Fibroblast of lung (primary cell): ENCODE results near the gene GALNT2. TPM values are rescaled to one million over a fixed set of nuclear protein-coding genes. Genes with fewer than 3 reads are reported as not detected.

Source experiments
- DNase-seq, 2 donors: peaks; one replicate each; pipeline versions ENCODE4 v3.0.0 to v3.0.0-alpha.2; 2010; ENCODE audit warnings: low read depth in 2 of 2
- H2AFZ ChIP-seq: 2 replicates; pipeline ENCODE4 v1.5.1; 2012; ENCODE audit warnings: low read length, control low read depth, inconsistent platforms
- H3K27ac ChIP-seq: 2 replicates; pipeline ENCODE4 v1.5.1; 2011; ENCODE audit warnings: low read length, control low read depth; ENCODE audit not compliant: insufficient read depth
- H3K27me3 ChIP-seq: 2 replicates; pipeline ENCODE4 v1.5.1; 2011; ENCODE audit warnings: mild to moderate bottlenecking, low read length; ENCODE audit not compliant: control insufficient read depth, insufficient read depth
- H3K36me3 ChIP-seq: 2 replicates; pipeline ENCODE4 v1.5.1; 2011; ENCODE audit warnings: low read length; ENCODE audit not compliant: control insufficient read depth, insufficient read depth
- H3K4me1 ChIP-seq: 2 replicates; pipeline ENCODE4 v1.5.1; 2011; ENCODE audit warnings: low read length; ENCODE audit not compliant: control insufficient read depth, insufficient read depth; ENCODE audit errors: extremely low read depth
- H3K4me2 ChIP-seq: 2 replicates; pipeline ENCODE4 v1.5.1; 2011; ENCODE audit warnings: low read length, control low read depth; ENCODE audit not compliant: insufficient read depth; ENCODE audit errors: extremely low read depth
- H3K4me3 ChIP-seq, 4 experiments: fragments of 200-600 bp in 1 of 4; sonication (generic) in 1 of 4; replicated peaks in 1 of 4; 2 replicates each; pipeline ENCODE4 v1.5.1; 2011 to 2016; ENCODE audit warnings: low read length in 4 of 4, low read depth in 3 of 4, mild to moderate bottlenecking in 3 of 4, control low read depth in 2 of 4, inconsistent platforms in 1 of 4, mixed read lengths in 1 of 4; ENCODE audit not compliant: insufficient read depth in 1 of 4; ENCODE audit errors: control extremely low read depth in 1 of 4
- H3K79me2 ChIP-seq: 2 replicates; pipeline ENCODE4 v1.5.1; 2012; ENCODE audit warnings: mild to moderate bottlenecking, low read length, inconsistent platforms; ENCODE audit not compliant: control insufficient read depth, insufficient read depth
- H3K9ac ChIP-seq: 2 replicates; pipeline ENCODE4 v1.5.1; 2011; ENCODE audit warnings: mild to moderate bottlenecking, low read length, control low read depth; ENCODE audit not compliant: insufficient read depth
- H3K9me3 ChIP-seq: 2 replicates; pipeline ENCODE4 v1.5.1; 2012; ENCODE audit warnings: low read depth, low read length; ENCODE audit not compliant: control insufficient read depth, insufficient read depth
- H4K20me1 ChIP-seq: 2 replicates; pipeline ENCODE4 v1.5.1; 2011; ENCODE audit warnings: low read length; ENCODE audit not compliant: control insufficient read depth, insufficient read depth; ENCODE audit errors: extremely low read depth
- EZH2 ChIP-seq: IDR thresholded peaks from 2 replicates; pipeline ENCODE4 v1.5.1; 2012; ENCODE audit warnings: low read length, control low read depth, mild to moderate bottlenecking; ENCODE audit errors: missing control alignments
- polyA plus RNA-seq, 2 donors: library from polyadenylated mRNA; depleted of rRNA in 1 of 2; stranded (reverse) in 1 of 2; unstranded in 1 of 2; fragments of >200 nt; gene quantifications; 2 replicates each; pipeline ENCODE4 v1.2.1, GENCODE V29; 2011 to 2012; ENCODE audit warnings: missing spikeins in 1 of 2
- total RNA-seq: library from RNA; depleted of rRNA; stranded (reverse); fragments of >200 nt; gene quantifications from 2 replicates; pipeline ENCODE4 v1.2.1, GENCODE V29; 2014
- TF ChIP-seq, protein P1 (sequence below), 2 donors: IDR thresholded peaks in 1 of 2; conservative IDR thresholded peaks in 1 of 2; 1 replicate in 1 of 2; 2 replicates in 1 of 2; pipeline ENCODE4 v1.5.1; 2011 to 2012; ENCODE audit warnings: low read length in 2 of 2, control low read depth in 1 of 2, inconsistent platforms in 1 of 2, low read depth in 1 of 2, mild to moderate bottlenecking in 1 of 2

Gene GALNT2
- total and polyA plus RNA-seq, 2 donors (not counting 1 experiment from before 2014, with no cell fraction given) = 106 to 115 TPM

DNA sequence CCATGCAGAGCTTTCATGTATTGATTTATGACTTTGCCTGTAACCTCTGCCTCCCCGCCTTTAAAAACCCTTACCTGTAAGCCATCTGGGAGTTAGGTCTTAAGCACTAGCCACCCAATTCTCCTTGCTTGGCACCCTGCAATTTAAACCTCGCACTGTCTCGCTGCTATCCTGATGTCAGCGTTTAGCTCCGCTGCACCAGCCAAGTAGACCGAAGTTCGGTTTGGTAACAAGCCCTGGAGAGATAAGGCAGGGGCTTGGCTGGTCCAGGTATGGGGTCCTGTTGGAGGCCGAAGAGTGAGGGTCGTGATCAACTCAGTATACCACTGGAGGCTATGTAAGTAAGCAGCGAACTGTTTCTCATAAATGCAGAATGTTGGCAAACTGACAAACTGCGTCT, 64.4 kb downstream of the GALNT2 start:
- H3K4me2 ChIP-seq = no peak overlapping the region
- H3K4me3 ChIP-seq = no peak overlapping the region
- H3K36me3 ChIP-seq = no peaks in the 10 kb centered on the region
- H3K27ac ChIP-seq = no peak overlapping the region
- no peak overlapping the region for H3K9ac ChIP-seq
- no peaks in the 10 kb centered on the region for H4K20me1 ChIP-seq
- no peak overlapping the region for H2AFZ ChIP-seq
- no peaks in the 10 kb centered on the region for H3K9me3 ChIP-seq
- H3K27me3 ChIP-seq = no peaks in the 10 kb centered on the region
- no peak for DNase-seq
- H3K79me2 ChIP-seq = peaks cover 37% of the 10 kb centered on the region
- no peak for TF ChIP-seq EZH2
- TF ChIP-seq, protein P1, sequence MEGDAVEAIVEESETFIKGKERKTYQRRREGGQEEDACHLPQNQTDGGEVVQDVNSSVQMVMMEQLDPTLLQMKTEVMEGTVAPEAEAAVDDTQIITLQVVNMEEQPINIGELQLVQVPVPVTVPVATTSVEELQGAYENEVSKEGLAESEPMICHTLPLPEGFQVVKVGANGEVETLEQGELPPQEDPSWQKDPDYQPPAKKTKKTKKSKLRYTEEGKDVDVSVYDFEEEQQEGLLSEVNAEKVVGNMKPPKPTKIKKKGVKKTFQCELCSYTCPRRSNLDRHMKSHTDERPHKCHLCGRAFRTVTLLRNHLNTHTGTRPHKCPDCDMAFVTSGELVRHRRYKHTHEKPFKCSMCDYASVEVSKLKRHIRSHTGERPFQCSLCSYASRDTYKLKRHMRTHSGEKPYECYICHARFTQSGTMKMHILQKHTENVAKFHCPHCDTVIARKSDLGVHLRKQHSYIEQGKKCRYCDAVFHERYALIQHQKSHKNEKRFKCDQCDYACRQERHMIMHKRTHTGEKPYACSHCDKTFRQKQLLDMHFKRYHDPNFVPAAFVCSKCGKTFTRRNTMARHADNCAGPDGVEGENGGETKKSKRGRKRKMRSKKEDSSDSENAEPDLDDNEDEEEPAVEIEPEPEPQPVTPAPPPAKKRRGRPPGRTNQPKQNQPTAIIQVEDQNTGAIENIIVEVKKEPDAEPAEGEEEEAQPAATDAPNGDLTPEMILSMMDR (conservative IDR thresholded peaks at IDR 0.05 in 1 of 2, IDR thresholded peaks at IDR 0.05 in 1 of 2; ENCODE audit: low read depth in 1 of 2, low read length in 2 of 2) = no peak
- H3K4me1 ChIP-seq = peaks cover 4% of the 10 kb centered on the region

DNA sequence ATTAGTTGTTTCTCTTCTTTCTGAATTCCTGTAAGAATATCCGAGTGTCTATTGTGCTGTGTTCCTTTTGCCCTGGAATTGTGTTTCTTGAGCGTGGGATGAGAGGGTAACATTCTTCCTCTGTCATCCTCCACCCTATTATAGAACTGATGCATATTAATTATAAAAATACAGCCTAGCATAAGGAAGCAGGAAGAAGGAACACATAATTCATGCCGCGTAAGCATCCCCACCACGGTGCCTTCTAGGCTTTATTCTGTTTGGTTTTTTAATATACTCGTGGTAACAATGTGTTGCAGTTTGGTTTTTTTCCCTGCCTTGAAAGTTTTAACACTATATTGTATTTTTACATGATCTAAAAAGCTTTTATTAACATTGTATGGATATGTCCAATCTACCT, 65.7 kb downstream of the GALNT2 start:
- DNase-seq = no peak
- Histone ChIP-seq H3K27me3 (no peaks in the 10 kb centered on the region), H3K4me3 (no peak overlapping the region), H3K79me2 (peaks cover 33% of the 10 kb centered on the region), H3K9me3 (no peaks in the 10 kb centered on the region), H3K36me3 (no peaks in the 10 kb centered on the region), H3K9ac (no peak overlapping the region), H3K4me2 (no peak overlapping the region), H3K27ac (no peak overlapping the region), H3K4me1 (peaks cover 6% of the 10 kb centered on the region), H2AFZ (no peak overlapping the region), H4K20me1 (no peaks in the 10 kb centered on the region)
- TF ChIP-seq, protein P1 (conservative IDR thresholded peaks at IDR 0.05 in 1 of 2, IDR thresholded peaks at IDR 0.05 in 1 of 2; ENCODE audit: low read depth in 1 of 2, low read length in 2 of 2) = no peak
- no peak for TF ChIP-seq EZH2

DNA sequence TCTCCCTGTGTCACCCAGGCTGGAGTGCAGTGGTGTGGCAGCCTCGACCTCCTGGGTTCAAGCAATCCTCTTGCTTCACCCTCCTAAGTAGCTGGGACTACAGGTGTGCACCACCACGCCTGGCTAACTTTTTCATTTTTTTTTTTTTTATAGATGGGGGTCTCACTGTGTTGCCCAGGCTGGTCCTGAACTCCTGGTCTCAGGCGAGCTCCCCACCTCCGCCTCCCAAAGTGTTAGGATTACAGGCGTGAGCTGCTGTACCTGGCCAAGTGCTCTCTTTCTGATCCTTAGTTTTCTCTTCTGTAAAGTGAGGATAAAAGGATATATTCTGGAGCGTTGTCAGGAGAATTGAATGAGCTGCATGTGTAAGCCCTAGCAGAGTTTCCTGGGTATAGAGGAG, 68.7 kb downstream of the GALNT2 start:
- H3K4me3 ChIP-seq = no peak overlapping the region
- H3K79me2 ChIP-seq = peaks cover 40% of the 10 kb centered on the region
- peaks cover 15% of the 10 kb centered on the region for H3K4me1 ChIP-seq
- H3K9ac ChIP-seq = no peak overlapping the region
- no peaks in the 10 kb centered on the region for H4K20me1 ChIP-seq
- no peak overlapping the region for H3K27ac ChIP-seq
- no peak for DNase-seq
- no peaks in the 10 kb centered on the region for H3K36me3 ChIP-seq
- H3K4me2 ChIP-seq = no peak overlapping the region
- no peak for TF ChIP-seq EZH2
- TF ChIP-seq, protein P1 (conservative IDR thresholded peaks at IDR 0.05 in 1 of 2, IDR thresholded peaks at IDR 0.05 in 1 of 2; ENCODE audit: low read depth in 1 of 2, low read length in 2 of 2) = no peak
- no peak overlapping the region for H2AFZ ChIP-seq
- no peaks in the 10 kb centered on the region for H3K27me3 ChIP-seq
- H3K9me3 ChIP-seq = no peaks in the 10 kb centered on the region
